ENCODE measurements around the gene KCTD13. TPM values are rescaled to one million over a fixed set of nuclear protein-coding genes. Genes with fewer than 3 reads are reported as not detected.
A peak's percentile ranks its signal among the peaks of the same experiment; 100 is the strongest.

Gene KCTD13
- total and polyA plus RNA-seq, 10 of the 15 experiments (the other 5 are each of a cell fraction or from before 2014, with no cell fraction given) = 3.3 to 29.2 (median 12.5) TPM

DNA sequence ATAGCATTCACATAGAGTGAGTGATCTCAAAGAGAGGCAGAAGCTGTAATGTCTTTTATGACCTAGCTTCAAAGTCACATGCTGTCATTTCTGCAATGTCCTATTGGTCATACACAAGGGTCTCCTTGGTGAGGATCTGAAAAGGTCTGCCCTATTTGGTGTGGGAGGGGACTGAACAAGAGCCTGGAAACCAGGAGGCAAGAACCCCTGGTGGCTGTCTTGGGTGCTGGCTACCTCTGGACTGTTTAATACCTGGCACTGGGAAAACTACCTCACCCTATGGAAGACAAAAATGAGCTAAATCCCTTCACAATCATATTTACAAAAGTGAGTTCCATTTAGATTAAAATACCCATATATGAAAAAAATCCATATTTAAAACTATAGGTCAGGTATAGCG lies 9.0 kb downstream of the KCTD13 start:
- ATAC-seq (no peak), DNase-seq (ENCODE audit: low read depth, low spot score) (no peak), FAIRE-seq (no peak)
- CTCF ChIA-PET = interaction anchor here (0.6 to 2.5 kb wide), 6 partner anchors 9 to 115 kb away, joined by 3 to 7 read pairs (median 4); partner anchors contain the start of genes KCTD13 and TMEM219
- Histone ChIP-seq H2AFZ (ENCODE audit: control insufficient read depth, low read depth, low read length) (no peak overlapping the region), H3K9me3 (replicated peaks; ENCODE audit: control insufficient read depth, insufficient read depth, low read length) (no peaks in the 10 kb centered on the region), H4K20me1 (ENCODE audit: control insufficient read depth, insufficient read depth) (no peaks in the 10 kb centered on the region), H3K4me1 (ENCODE audit: control insufficient read depth, insufficient read depth, low read length) (no peaks in the 10 kb centered on the region), H3K79me2 (ENCODE audit: control insufficient read depth, insufficient read depth, low read length) (no peaks in the 10 kb centered on the region), H3K9ac (ENCODE audit: control insufficient read depth, insufficient read depth, low read length) (no peak overlapping the region), H3K4me3 (no peak overlapping the region), H3K27ac (ENCODE audit: control insufficient read depth, insufficient read depth) (no peak overlapping the region), H3K27me3 (replicated peaks in 1 of 2; ENCODE audit: control insufficient read depth in 2 of 2, insufficient read depth in 2 of 2, low read length in 1 of 2) (no peaks in the 10 kb centered on the region), H3K4me2 (ENCODE audit: control insufficient read depth, insufficient read depth) (no peak overlapping the region), H3K36me3 (ENCODE audit: control insufficient read depth in 2 of 2, insufficient read depth in 2 of 2, low read length in 1 of 2) (peaks cover 0 to 2% of the 10 kb centered on the region in 2 experiments; a peak in 2 of 4 replicates)
- POLR2A ChIA-PET = interaction anchor here (0.6 to 1.7 kb wide), 2 partner anchors 9 to 18 kb away, joined by 3 to 11 read pairs; partner anchors contain the start of genes KCTD13 and SEZ6L2
- in situ Hi-C loops (cut with MboI) (no loop called here), intact Hi-C loops (cut with micrococcal nuclease; ENCODE audit: unreplicated experiment) (no loop called here)
- BruUV-seq (replicated peaks) = no TSS peak
- TF ChIP-seq, protein P1, sequence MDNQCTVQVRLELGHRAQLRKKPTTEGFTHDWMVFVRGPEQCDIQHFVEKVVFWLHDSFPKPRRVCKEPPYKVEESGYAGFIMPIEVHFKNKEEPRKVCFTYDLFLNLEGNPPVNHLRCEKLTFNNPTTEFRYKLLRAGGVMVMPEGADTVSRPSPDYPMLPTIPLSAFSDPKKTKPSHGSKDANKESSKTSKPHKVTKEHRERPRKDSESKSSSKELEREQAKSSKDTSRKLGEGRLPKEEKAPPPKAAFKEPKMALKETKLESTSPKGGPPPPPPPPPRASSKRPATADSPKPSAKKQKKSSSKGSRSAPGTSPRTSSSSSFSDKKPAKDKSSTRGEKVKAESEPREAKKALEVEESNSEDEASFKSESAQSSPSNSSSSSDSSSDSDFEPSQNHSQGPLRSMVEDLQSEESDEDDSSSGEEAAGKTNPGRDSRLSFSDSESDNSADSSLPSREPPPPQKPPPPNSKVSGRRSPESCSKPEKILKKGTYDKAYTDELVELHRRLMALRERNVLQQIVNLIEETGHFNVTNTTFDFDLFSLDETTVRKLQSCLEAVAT (IDR thresholded peaks at IDR 0.05) = no peak
- TF ChIP-seq FOXK2 (IDR thresholded peaks at IDR 0.05) = no peak
- WGBS (ENCODE audit: insufficient coverage, insufficient replicate concordance, low lambda C conversion rate, missing lambda C conversion rate) = 100% methylated on average over 1 of the region's 1 CpG
- SMC1A ChIA-PET (ENCODE audit: uncharacterized antibody, unreplicated experiment) = interaction anchor here (1.4 to 2.0 kb wide), 2 partner anchors 9 to 17 kb away, joined by 4 to 5 read pairs; partner anchors contain the start of genes ASPHD1 and KCTD13
- RAD21 ChIA-PET (ENCODE audit: unreplicated experiment) = no interaction called here

DNA sequence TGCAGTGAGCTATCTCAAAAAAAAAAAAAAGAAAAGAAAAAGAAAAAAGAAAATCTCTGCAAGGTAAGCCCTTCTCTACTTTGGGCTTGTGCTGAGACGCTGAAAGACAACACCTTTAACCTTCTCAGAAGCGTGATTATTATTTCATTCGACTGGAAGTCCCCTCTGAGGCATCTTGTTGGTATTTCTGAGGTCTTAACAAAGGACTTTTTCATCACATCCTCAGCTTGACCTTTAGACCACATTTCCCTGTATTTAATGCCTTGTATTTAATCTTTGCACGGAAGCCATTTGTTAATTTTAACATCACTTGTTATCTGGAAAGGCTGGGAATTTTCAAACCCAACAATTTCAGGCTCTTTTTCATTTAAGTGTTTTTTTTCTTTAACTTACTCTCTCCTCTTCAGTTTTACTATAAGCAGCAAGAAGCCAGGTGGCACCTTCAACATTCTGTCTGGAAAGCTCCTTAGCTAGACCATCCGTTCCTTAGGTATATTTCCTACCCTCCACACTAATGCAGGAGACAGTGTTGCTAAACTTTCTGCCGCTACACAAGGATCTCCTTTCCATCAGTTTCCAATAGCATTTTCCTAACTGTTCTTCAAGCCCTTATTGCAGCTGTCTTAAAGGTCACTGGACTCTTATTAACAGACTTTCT lies 10.3 kb downstream of the KCTD13 start:
- no peaks in the 10 kb centered on the region for H3K27me3 ChIP-seq (replicated peaks in 1 of 2; ENCODE audit: control insufficient read depth in 2 of 2, insufficient read depth in 2 of 2, low read length in 1 of 2)
- TSS peak; percentile 39 for BruUV-seq (replicated peaks)
- H3K9ac ChIP-seq (ENCODE audit: control insufficient read depth, insufficient read depth, low read length) = no peak overlapping the region
- no peak overlapping the region for H3K4me2 ChIP-seq (ENCODE audit: control insufficient read depth, insufficient read depth)
- WGBS (ENCODE audit: insufficient coverage, insufficient replicate concordance, low lambda C conversion rate, missing lambda C conversion rate) = over 99% methylated on average over 6 of the region's 6 CpGs
- no peaks in the 10 kb centered on the region for H4K20me1 ChIP-seq (ENCODE audit: control insufficient read depth, insufficient read depth)
- no peak overlapping the region for H3K4me3 ChIP-seq
- no peak overlapping the region for H2AFZ ChIP-seq (ENCODE audit: control insufficient read depth, low read depth, low read length)
- in situ Hi-C loops (cut with MboI) (no loop called here), intact Hi-C loops (cut with micrococcal nuclease; ENCODE audit: unreplicated experiment) (no loop called here)
- ChIA-PET RAD21 (ENCODE audit: unreplicated experiment) (interaction anchor here (1.5 kb wide), 1 partner anchor 116 kb away, joined by 3 read pairs; no protein-coding TSS in a partner anchor), SMC1A (ENCODE audit: uncharacterized antibody, unreplicated experiment) (interaction anchor here (2.0 kb wide), 1 partner anchor 16 kb away, joined by 4 read pairs; the partner anchor contains the start of gene ASPHD1), CTCF (interaction anchor here (1.2 to 2.5 kb wide), 2 partner anchors 46 to 116 kb away, joined by 5 to 7 read pairs; partner anchors contain the start of gene TMEM219), POLR2A (interaction anchor here (0.6 to 1.7 kb wide), 4 partner anchors 10 to 1009 kb away, joined by 3 to 11 read pairs (median 4); partner anchors contain the start of gene KCTD13)
- FAIRE-seq (no peak), ATAC-seq (no peak), DNase-seq (ENCODE audit: low read depth, low spot score) (no peak)
- H3K9me3 ChIP-seq (replicated peaks; ENCODE audit: control insufficient read depth, insufficient read depth, low read length) = no peaks in the 10 kb centered on the region
- no peak overlapping the region for H3K27ac ChIP-seq (ENCODE audit: control insufficient read depth, insufficient read depth)
- H3K4me1 ChIP-seq (ENCODE audit: control insufficient read depth, insufficient read depth, low read length) = no peaks in the 10 kb centered on the region
- no peak for TF ChIP-seq POLR2AphosphoS5 (IDR thresholded peaks at IDR 0.05; ENCODE audit: low read length)
- H3K79me2 ChIP-seq (ENCODE audit: control insufficient read depth, insufficient read depth, low read length) = no peaks in the 10 kb centered on the region
- H3K36me3 ChIP-seq (ENCODE audit: control insufficient read depth in 2 of 2, insufficient read depth in 2 of 2, low read length in 1 of 2) = peaks cover 0 to 2% of the 10 kb centered on the region in 2 experiments; a peak in 2 of 4 replicates

All from GM12878 (cell line).